Measurements from ENCODE around the gene RPS6KL1.

The RPS6KL1 gene

GRCh38 chr14:74960736-74961135 lies 37.7 kb upstream of the RPS6KL1 start:
- Histone ChIP-seq H3K9ac (ENCODE audit: low read depth, low read length, poor library complexity, severe bottlenecking) (no peak overlapping the region), H4K20me1 (ENCODE audit: insufficient read depth, low read length, poor library complexity, severe bottlenecking) (no peaks in the 10 kb centered on the region), H3K27me3 (ENCODE audit: insufficient read depth, low read length, poor library complexity, severe bottlenecking) (no peaks in the 10 kb centered on the region), H3K9me2 (replicated peaks; ENCODE audit: low read depth, low read length) (no peaks in the 10 kb centered on the region), H3K4me1 (ENCODE audit: insufficient read depth, low read length, poor library complexity, severe bottlenecking) (no peaks in the 10 kb centered on the region), H3F3A (ENCODE audit: low read depth) (no peaks in the 10 kb centered on the region), H3K9me3 (ENCODE audit: insufficient read depth, low read depth, low read length) (no peaks in the 10 kb centered on the region), H3K79me2 (ENCODE audit: insufficient read depth, low read length) (no peaks in the 10 kb centered on the region), H3K4me2 (ENCODE audit: low read depth, low read length, poor library complexity, severe bottlenecking) (no peak overlapping the region), H3K4me3 (ENCODE audit: low read length, poor library complexity, severe bottlenecking) (no peak overlapping the region), H2AFZ (ENCODE audit: low read length) (no peak overlapping the region), H3K36me3 (ENCODE audit: insufficient read depth, low read length) (no peaks in the 10 kb centered on the region)
- no peak for TF ChIP-seq EZH2phosphoT487 (IDR thresholded peaks at IDR 0.05; ENCODE audit: borderline replicate concordance)
- TF ChIP-seq, protein P1, sequence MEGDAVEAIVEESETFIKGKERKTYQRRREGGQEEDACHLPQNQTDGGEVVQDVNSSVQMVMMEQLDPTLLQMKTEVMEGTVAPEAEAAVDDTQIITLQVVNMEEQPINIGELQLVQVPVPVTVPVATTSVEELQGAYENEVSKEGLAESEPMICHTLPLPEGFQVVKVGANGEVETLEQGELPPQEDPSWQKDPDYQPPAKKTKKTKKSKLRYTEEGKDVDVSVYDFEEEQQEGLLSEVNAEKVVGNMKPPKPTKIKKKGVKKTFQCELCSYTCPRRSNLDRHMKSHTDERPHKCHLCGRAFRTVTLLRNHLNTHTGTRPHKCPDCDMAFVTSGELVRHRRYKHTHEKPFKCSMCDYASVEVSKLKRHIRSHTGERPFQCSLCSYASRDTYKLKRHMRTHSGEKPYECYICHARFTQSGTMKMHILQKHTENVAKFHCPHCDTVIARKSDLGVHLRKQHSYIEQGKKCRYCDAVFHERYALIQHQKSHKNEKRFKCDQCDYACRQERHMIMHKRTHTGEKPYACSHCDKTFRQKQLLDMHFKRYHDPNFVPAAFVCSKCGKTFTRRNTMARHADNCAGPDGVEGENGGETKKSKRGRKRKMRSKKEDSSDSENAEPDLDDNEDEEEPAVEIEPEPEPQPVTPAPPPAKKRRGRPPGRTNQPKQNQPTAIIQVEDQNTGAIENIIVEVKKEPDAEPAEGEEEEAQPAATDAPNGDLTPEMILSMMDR (conservative IDR thresholded peaks at IDR 0.05; ENCODE audit: low read length) = no peak

- no peaks in the 10 kb centered on the region for H3K27me3 ChIP-seq (ENCODE audit: insufficient read depth, low read length, poor library complexity, severe bottlenecking)
- H4K20me1 ChIP-seq (ENCODE audit: insufficient read depth, low read length, poor library complexity, severe bottlenecking) = no peaks in the 10 kb centered on the region
- H3K9ac ChIP-seq (ENCODE audit: low read depth, low read length, poor library complexity, severe bottlenecking) = no peak overlapping the region
- H2AFZ ChIP-seq (ENCODE audit: low read length) = no peak overlapping the region
- no peaks in the 10 kb centered on the region for H3K4me1 ChIP-seq (ENCODE audit: insufficient read depth, low read length, poor library complexity, severe bottlenecking)
- no peak overlapping the region for H3K4me3 ChIP-seq (ENCODE audit: low read length, poor library complexity, severe bottlenecking)
- no peaks in the 10 kb centered on the region for H3K36me3 ChIP-seq (ENCODE audit: insufficient read depth, low read length)
- H3K9me3 ChIP-seq (ENCODE audit: insufficient read depth, low read depth, low read length) = no peaks in the 10 kb centered on the region
- H3K9me2 ChIP-seq (replicated peaks; ENCODE audit: low read depth, low read length) = no peaks in the 10 kb centered on the region
- H3K79me2 ChIP-seq (ENCODE audit: insufficient read depth, low read length) = no peaks in the 10 kb centered on the region
- TF ChIP-seq, protein P1 (conservative IDR thresholded peaks at IDR 0.05; ENCODE audit: low read length) = no peak
- no peak for TF ChIP-seq EZH2phosphoT487 (IDR thresholded peaks at IDR 0.05; ENCODE audit: borderline replicate concordance)
- no peak overlapping the region for H3K4me2 ChIP-seq (ENCODE audit: low read depth, low read length, poor library complexity, severe bottlenecking)
- H3F3A ChIP-seq (ENCODE audit: low read depth) = no peaks in the 10 kb centered on the region
These were observed 36.6 kb upstream of the RPS6KL1 start for GRCh38 chr14:74959596-74960180.

GRCh38 chr14:74956280-74957072 lies 33.4 kb upstream of the RPS6KL1 start:
- Histone ChIP-seq H3K27me3 (ENCODE audit: insufficient read depth, low read length, poor library complexity, severe bottlenecking) (no peaks in the 10 kb centered on the region), H3K9ac (ENCODE audit: low read depth, low read length, poor library complexity, severe bottlenecking) (no peak overlapping the region), H3K9me3 (ENCODE audit: insufficient read depth, low read depth, low read length) (no peaks in the 10 kb centered on the region), H3F3A (ENCODE audit: low read depth) (no peaks in the 10 kb centered on the region), H3K4me1 (ENCODE audit: insufficient read depth, low read length, poor library complexity, severe bottlenecking) (peaks cover 9% of the 10 kb centered on the region), H3K9me2 (replicated peaks; ENCODE audit: low read depth, low read length) (no peaks in the 10 kb centered on the region), H3K36me3 (ENCODE audit: insufficient read depth, low read length) (no peaks in the 10 kb centered on the region), H2AFZ (ENCODE audit: low read length) (no peak overlapping the region), H3K79me2 (ENCODE audit: insufficient read depth, low read length) (no peaks in the 10 kb centered on the region), H3K4me3 (ENCODE audit: low read length, poor library complexity, severe bottlenecking) (no peak overlapping the region), H3K4me2 (ENCODE audit: low read depth, low read length, poor library complexity, severe bottlenecking) (no peak overlapping the region), H4K20me1 (ENCODE audit: insufficient read depth, low read length, poor library complexity, severe bottlenecking) (no peaks in the 10 kb centered on the region)
- TF ChIP-seq, protein P1 (conservative IDR thresholded peaks at IDR 0.05; ENCODE audit: low read length) = no peak
- TF ChIP-seq EZH2phosphoT487 (IDR thresholded peaks at IDR 0.05; ENCODE audit: borderline replicate concordance) = no peak

Data from Loucy (cell line).